Iris pigment epithelial cell (primary cell): ENCODE measurements around the gene HDAC8.
"Not testable (repeated sequence)": the region's sequence is repeated elsewhere in the genome, so short reads cannot be mapped to it uniquely, and the experiment has no call there.

ENCODE experiments used
- DNase-seq: peaks from one replicate; pipeline ENCODE4 v3.0.0-alpha.2; 2011; ENCODE audit warnings: low read depth

HDAC8 gene

GRCh38 chrX:72532366-72532765, 40.3 kb downstream of the HDAC8 start:
- peak; percentile 47 for DNase-seq

GRCh38 chrX:72526534-72527508, 45.8 kb downstream of the HDAC8 start:
- DNase-seq: peak; percentile 41

- DNase-seq: peak; percentile 9
Measured at GRCh38 chrX:72498782-72499181, 73.9 kb downstream of the HDAC8 start.

- no peak for DNase-seq
Measured at GRCh38 chrX:72495046-72495445, 77.6 kb downstream of the HDAC8 start.

- DNase-seq: no peak
Measured at GRCh38 chrX:72492499-72492898, 80.1 kb downstream of the HDAC8 start.

GRCh38 chrX:72490221-72490620, 82.4 kb downstream of the HDAC8 start:
- DNase-seq: not testable (repeated sequence)

GRCh38 chrX:72487661-72488060, 85.0 kb downstream of the HDAC8 start:
- no peak for DNase-seq

- no peak for DNase-seq
Measured at GRCh38 chrX:72479324-72480274, 93.0 kb downstream of the HDAC8 start.

GRCh38 chrX:72478853-72479252, 93.8 kb downstream of the HDAC8 start:
- DNase-seq: no peak

GRCh38 chrX:72478351-72478750, 94.3 kb downstream of the HDAC8 start:
- no peak for DNase-seq

GRCh38 chrX:72477781-72478181, 94.9 kb downstream of the HDAC8 start:
- no peak for DNase-seq

GRCh38 chrX:72477376-72477775, 95.3 kb downstream of the HDAC8 start:
- no peak for DNase-seq

GRCh38 chrX:72475952-72476668, 96.5 kb downstream of the HDAC8 start:
- DNase-seq: peak; percentile 19

GRCh38 chrX:72475338-72475737, 97.3 kb downstream of the HDAC8 start:
- no peak for DNase-seq

GRCh38 chrX:72470532-72471223, 102.0 kb downstream of the HDAC8 start:
- no peak for DNase-seq

GRCh38 chrX:72470117-72470516, 102.5 kb downstream of the HDAC8 start:
- DNase-seq: no peak

GRCh38 chrX:72468607-72469006, 104.0 kb downstream of the HDAC8 start:
- DNase-seq: no peak

- DNase-seq: no peak
Measured at GRCh38 chrX:72467135-72467534, 105.5 kb downstream of the HDAC8 start.

GRCh38 chrX:72466493-72466892, 106.2 kb downstream of the HDAC8 start:
- DNase-seq: no peak

- no peak for DNase-seq
Measured at GRCh38 chrX:72465889-72466288, 106.8 kb downstream of the HDAC8 start.

GRCh38 chrX:72461766-72462165, 110.9 kb downstream of the HDAC8 start:
- DNase-seq: peak; percentile 28
